OCI-LY1 (cell line): Measurements from ENCODE around the gene WIZ.

Experiments used
- CTCF ChIP-seq: fragments of 200-600 bp; sonication (generic), shearing (Covaris generic); IDR thresholded peaks from 2 replicates; pipeline ENCODE4 v1.5.1; 2017; ENCODE audit warnings: mild to moderate bottlenecking, antibody characterized with exemption, low read length, moderate library complexity, mixed read lengths
- EZH2 ChIP-seq: fragments of 200-600 bp; sonication (generic), shearing (Covaris generic); IDR thresholded peaks from 2 replicates; pipeline ENCODE4 v1.8.0; 2017; ENCODE audit warnings: borderline replicate concordance, mixed run types, mild to moderate bottlenecking, antibody characterized with exemption, low read length, moderate library complexity, mixed read lengths

- TF ChIP-seq CTCF (no peak), EZH2 (no peak)
Measured at GRCh38 chr19:15418231-15418578, 31.6 kb downstream of the WIZ start.
